Ovary (tissue), 9 donors: ENCODE measurements around the gene MAPKAPK2. TPM values are rescaled to one million over a fixed set of nuclear protein-coding genes. Genes with fewer than 3 reads are reported as not detected.

Experiments
- DNase-seq, 5 donors: peaks; one replicate each; pipeline ENCODE4 v3.0.0-alpha.2; 2019 to 2020
- H3K27ac ChIP-seq, 2 donors: fragments of 200-600 bp; one replicate each; pipeline versions ENCODE4 v1.5.1 to v1.8.0; 2019 to 2022
- H3K27me3 ChIP-seq: fragments of 200-600 bp; one replicate; pipeline ENCODE4 v1.8.0; 2022
- H3K36me3 ChIP-seq: fragments of 200-600 bp; sonication (generic); one replicate; pipeline ENCODE4 v1.5.1; 2019
- H3K4me1 ChIP-seq: one replicate; pipeline ENCODE4 v1.8.1; 2013; ENCODE audit warnings: mild to moderate bottlenecking, moderate library complexity; ENCODE audit not compliant: insufficient read depth
- H3K4me3 ChIP-seq: fragments of 200-600 bp; sonication (generic); one replicate; pipeline ENCODE4 v1.5.1; 2017
- H3K9me3 ChIP-seq, 2 donors: fragments of 200-600 bp in 1 of 2; sonication (generic) in 1 of 2; one replicate each; pipeline versions ENCODE4 v1.5.1 to v1.8.1; 2013 to 2019; ENCODE audit warnings: mild to moderate bottlenecking in 1 of 2, moderate library complexity in 1 of 2
- CTCF ChIP-seq, 3 donors: fragments of 450-650 bp in 2 of 3; fragments of 200-600 bp in 1 of 3; IDR thresholded peaks; one replicate each; pipeline versions ENCODE4 v1.5.1 to v1.8.0; 2016 to 2022; ENCODE audit warnings: antibody characterized with exemption in 3 of 3, mild to moderate bottlenecking in 1 of 3
- EP300 ChIP-seq: sonication (generic); formaldehyde crosslinking; IDR thresholded peaks from one replicate; pipeline ENCODE4 v1.6.1; 2017; ENCODE audit warnings: antibody characterized with exemption
- POLR2A ChIP-seq: fragments of 450-650 bp; IDR thresholded peaks from one replicate; pipeline ENCODE4 v1.6.1; 2017; ENCODE audit warnings: antibody characterized with exemption, mild to moderate bottlenecking, moderate library complexity
- WGBS, 3 donors: extraction: QIAGEN DNeasy Blood & Tissue Kit in 1 of 3; methylation state at CpG; one replicate each; pipeline versions ENCODE4 v1.1.5 to v1.1.7; 2013 to 2017; 5-methylcytosine and 5-hydroxymethylcytosine counted together
- intact Hi-C, 4 donors: fragments of 100-400 bp; cut with DNase I; formaldehyde crosslinking; loops; one replicate each; pipeline versions ENCODE4 v1.11.0 to v1.15.1; 2022 to 2023
- polyA plus RNA-seq, 2 donors: library from polyadenylated mRNA; stranded (reverse); fragments of 200-250 nt in 1 of 2; fragments of 350-450 nt in 1 of 2; fragmentation: Illumina TruSeq in 1 of 2; extraction: RNeasy Lipid Tissue Mini Kit (QIAGEN cat#74804) in 1 of 2; gene quantifications; one replicate each; pipeline ENCODE4 v1.2.3, GENCODE V29; 2013 to 2014
- total RNA-seq, 7 donors: library from RNA; depleted of rRNA in 2 of 7; stranded (reverse); fragments of >200 nt in 2 of 7; fragmentation: NEBNext Ultra II Directional in 3 of 7; extraction: Animal tissue kit (Norgen Biotek cat#: 25700) in 3 of 7; gene quantifications; one replicate each; pipeline versions ENCODE4 v1.1.0 to v1.2.4, GENCODE V29; 2016 to 2023
- donor health status: DM: no; HTN: no; CAD: no; lungs with moderate emphysema.
- donor health status: DM: no; HTN: no; CAD: no.
- donor health status: Bipolar disorder and iron deficiency.
- donor health status: DM: yes; HTN: yes; CAD: no.
- donor health status: DM: no; HTN: no; CAD: no.
- donor health status: DM: yes; HTN: yes; CAD: no.

Gene MAPKAPK2
- total and polyA plus RNA-seq, 9 donors = 28.4 to 71.2 (median 64.7) TPM

GRCh38 chr1:206705191-206705590 lies 20.5 kb downstream of the MAPKAPK2 start:
- intact Hi-C loops = no loop called here
- no peak overlapping the region for H3K27ac ChIP-seq
- no peak for TF ChIP-seq POLR2A
- TF ChIP-seq CTCF (IDR thresholded peaks at IDR 0.05) = no peak
- TF ChIP-seq EP300 = no peak
- 36 to 51% (median 37%) methylated on average over 4 of the region's 4 CpGs for WGBS, 3 donors
- no peaks in the 10 kb centered on the region for H3K27me3 ChIP-seq
- no peaks in the 10 kb centered on the region for H3K9me3 ChIP-seq
- no peaks in the 10 kb centered on the region for H3K36me3 ChIP-seq
- peaks cover 26% of the 10 kb centered on the region for H3K4me1 ChIP-seq
- DNase-seq = no peak
- no peak overlapping the region for H3K4me3 ChIP-seq

DNA sequence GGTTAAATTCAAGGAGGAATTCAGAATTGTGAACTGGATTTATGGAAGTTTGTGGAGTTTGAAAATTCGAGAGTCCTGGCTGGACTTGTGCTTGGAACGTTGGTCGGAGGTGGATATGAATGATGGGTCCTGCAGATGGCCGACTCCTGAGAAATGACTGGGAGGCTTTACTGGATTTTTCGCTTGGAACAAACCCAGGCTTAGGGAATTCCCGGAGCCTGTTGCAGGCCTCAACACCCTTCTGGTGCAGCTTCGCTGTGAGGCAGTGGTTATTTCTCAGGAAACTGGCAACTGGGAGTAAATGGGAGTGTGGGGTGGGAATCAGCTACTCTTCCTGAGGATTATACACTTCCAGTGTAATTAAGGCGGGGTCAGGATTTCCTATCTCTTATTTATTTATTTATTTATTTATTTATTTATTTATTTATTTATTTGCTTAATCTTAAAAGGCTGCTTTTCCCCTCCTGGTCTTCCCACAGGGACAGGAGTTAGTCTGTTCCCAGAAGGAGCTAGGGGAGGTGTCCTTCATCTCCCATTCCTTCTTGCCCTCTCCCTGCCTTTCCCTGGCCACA lies 21.1 kb downstream of the MAPKAPK2 start:
- WGBS, 3 donors = 34 to 57% (median 39%) methylated on average over 8 of the region's 8 CpGs
- H3K27me3 ChIP-seq = no peaks in the 10 kb centered on the region
- H3K36me3 ChIP-seq = no peaks in the 10 kb centered on the region
- H3K4me1 ChIP-seq = peaks cover 26% of the 10 kb centered on the region
- no peaks in the 10 kb centered on the region for H3K9me3 ChIP-seq
- H3K4me3 ChIP-seq = no peak overlapping the region
- H3K27ac ChIP-seq = no peak overlapping the region
- no peak for TF ChIP-seq POLR2A
- TF ChIP-seq EP300 = no peak
- no peak for TF ChIP-seq CTCF (IDR thresholded peaks at IDR 0.05)
- no peak for DNase-seq
- intact Hi-C loops = no loop called here

GRCh38 chr1:206706298-206706791 lies 21.6 kb downstream of the MAPKAPK2 start:
- Histone ChIP-seq H3K4me3 (no peak overlapping the region), H3K4me1 (peaks cover 26% of the 10 kb centered on the region), H3K9me3 (no peaks in the 10 kb centered on the region), H3K27me3 (no peaks in the 10 kb centered on the region), H3K27ac (no peak overlapping the region), H3K36me3 (no peaks in the 10 kb centered on the region)
- peak in 3 of 5 donors; percentile 56 to 64 (median 62) for DNase-seq
- WGBS, 3 donors = 11 to 17% (median 13%) methylated on average over 11 of the region's 11 CpGs
- no peak for TF ChIP-seq EP300
- no peak for TF ChIP-seq CTCF (IDR thresholded peaks at IDR 0.05)
- TF ChIP-seq POLR2A = no peak
- intact Hi-C loops = no loop called here

DNA sequence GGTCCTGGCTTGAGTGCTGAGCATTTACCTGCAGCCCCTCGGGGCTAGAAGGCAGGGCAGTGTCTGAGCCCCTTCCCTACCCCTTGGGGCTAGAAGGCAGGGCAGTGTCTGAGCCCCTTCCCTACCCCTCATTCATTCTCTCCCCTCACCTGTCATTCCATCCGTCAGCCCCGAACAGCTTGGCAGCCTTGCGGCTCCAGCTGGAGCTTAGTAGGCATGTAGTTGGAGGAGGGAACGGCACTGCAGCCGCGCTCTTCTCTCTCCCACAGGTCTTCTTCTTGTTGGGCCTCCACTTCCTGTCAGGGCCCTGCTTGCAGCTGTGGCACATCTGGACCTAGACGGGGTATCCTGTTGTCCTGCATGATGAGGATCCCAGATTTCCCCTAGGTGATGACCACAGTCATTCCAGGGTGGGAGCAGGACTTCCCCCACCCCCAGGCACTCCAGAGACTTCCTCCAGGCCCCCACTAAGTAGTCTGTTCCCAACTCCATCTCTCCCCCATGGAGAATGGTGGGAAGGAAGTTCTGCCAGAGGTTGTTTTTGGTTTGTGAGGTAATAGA lies 22.2 kb downstream of the MAPKAPK2 start:
- no peaks in the 10 kb centered on the region for H3K9me3 ChIP-seq
- no peaks in the 10 kb centered on the region for H3K36me3 ChIP-seq
- no peak overlapping the region for H3K27ac ChIP-seq
- H3K4me1 ChIP-seq = peaks cover 26% of the 10 kb centered on the region
- no peak for DNase-seq
- intact Hi-C loops = no loop called here
- no peaks in the 10 kb centered on the region for H3K27me3 ChIP-seq
- no peak overlapping the region for H3K4me3 ChIP-seq
- WGBS, 3 donors = 49 to 67% (median 59%) methylated on average over 8 of the region's 8 CpGs
- TF ChIP-seq POLR2A (no peak), CTCF (IDR thresholded peaks at IDR 0.05) (no peak), EP300 (no peak)
